Sigmoid colon (tissue), 7 donors: ENCODE results near the gene IL15RA. TPM values are rescaled to one million over a fixed set of nuclear protein-coding genes. Genes with fewer than 3 reads are reported as not detected.

Experiments
- DNase-seq: peaks from one replicate; pipeline ENCODE4 v3.0.0-alpha.2; 2019
- H3K27ac ChIP-seq, 4 donors: fragments of 200-600 bp; sonication (generic); one replicate each; pipeline ENCODE4 v1.5.1; 2016 to 2019; ENCODE audit warnings: mild to moderate bottlenecking in 1 of 4
- H3K27me3 ChIP-seq, 3 donors: fragments of 200-600 bp; sonication (generic); one replicate each; pipeline ENCODE4 v1.5.1; 2019; ENCODE audit warnings: mild to moderate bottlenecking in 1 of 3
- H3K36me3 ChIP-seq, 4 donors: fragments of 200-600 bp; sonication (generic); one replicate each; pipeline ENCODE4 v1.5.1; 2016 to 2019
- H3K4me1 ChIP-seq, 4 donors: fragments of 200-600 bp; sonication (generic); one replicate each; pipeline ENCODE4 v1.5.1; 2017 to 2019
- H3K4me3 ChIP-seq, 4 donors: fragments of 200-600 bp; sonication (generic); one replicate each; pipeline ENCODE4 v1.5.1; 2017 to 2019; ENCODE audit warnings: mild to moderate bottlenecking in 2 of 4, moderate library complexity in 1 of 4
- H3K9me3 ChIP-seq, 4 donors: fragments of 200-600 bp in 3 of 4; sonication (generic) in 3 of 4; one replicate each; pipeline versions ENCODE4 v1.5.1 to v1.6.1; 2013 to 2019
- EP300 ChIP-seq, 4 donors: sonication (generic); formaldehyde crosslinking; IDR thresholded peaks; one replicate each; pipeline ENCODE4 v1.6.1; 2017; ENCODE audit warnings: antibody characterized with exemption in 4 of 4
- POLR2A ChIP-seq, 2 donors: fragments of 450-650 bp; IDR thresholded peaks; one replicate each; pipeline ENCODE4 v1.6.1; 2016; ENCODE audit warnings: antibody characterized with exemption in 2 of 2, mild to moderate bottlenecking in 2 of 2, moderate library complexity in 2 of 2
- POLR2AphosphoS5 ChIP-seq, 4 donors: sonication (generic); formaldehyde crosslinking; IDR thresholded peaks; one replicate each; pipeline ENCODE4 v1.6.1; 2017; ENCODE audit warnings: antibody characterized with exemption in 4 of 4
- WGBS, 2 donors: extraction: QIAGEN DNeasy Blood & Tissue Kit; methylation state at CpG; one replicate each; pipeline ENCODE4 v1.1.7; 2013; 5-methylcytosine and 5-hydroxymethylcytosine counted together
- intact Hi-C: fragments of 100-400 bp; cut with DNase I; formaldehyde crosslinking; loops from one replicate; pipeline ENCODE4 v1.15.1; 2023
- polyA plus RNA-seq, 3 donors: library from polyadenylated mRNA; stranded (reverse); fragments of 200-250 nt; gene quantifications; one replicate each; pipeline ENCODE4 v1.2.3, GENCODE V29; 2013
- total RNA-seq, 4 donors: library from RNA; depleted of rRNA; stranded (reverse); fragments of >200 nt; gene quantifications; one replicate each; pipeline ENCODE4 v1.1.0, GENCODE V29; 2016
- TF ChIP-seq, protein P1 (sequence below), 4 experiments: fragments of 450-650 bp in 3 of 4; fragments of 200-600 bp in 1 of 4; IDR thresholded peaks; one replicate each; pipeline ENCODE4 v1.5.1; 2016 to 2019; ENCODE audit warnings: antibody characterized with exemption in 4 of 4, mild to moderate bottlenecking in 3 of 4, moderate library complexity in 2 of 4
- donor health status: healthy with polysubstance abuse.
- donor health status: Bipolar disorder and iron deficiency.
- donor health status: healthy.

The IL15RA gene
- total and polyA plus RNA-seq, 7 donors: 5.5 to 23.7 (median 15.8) TPM

DNA sequence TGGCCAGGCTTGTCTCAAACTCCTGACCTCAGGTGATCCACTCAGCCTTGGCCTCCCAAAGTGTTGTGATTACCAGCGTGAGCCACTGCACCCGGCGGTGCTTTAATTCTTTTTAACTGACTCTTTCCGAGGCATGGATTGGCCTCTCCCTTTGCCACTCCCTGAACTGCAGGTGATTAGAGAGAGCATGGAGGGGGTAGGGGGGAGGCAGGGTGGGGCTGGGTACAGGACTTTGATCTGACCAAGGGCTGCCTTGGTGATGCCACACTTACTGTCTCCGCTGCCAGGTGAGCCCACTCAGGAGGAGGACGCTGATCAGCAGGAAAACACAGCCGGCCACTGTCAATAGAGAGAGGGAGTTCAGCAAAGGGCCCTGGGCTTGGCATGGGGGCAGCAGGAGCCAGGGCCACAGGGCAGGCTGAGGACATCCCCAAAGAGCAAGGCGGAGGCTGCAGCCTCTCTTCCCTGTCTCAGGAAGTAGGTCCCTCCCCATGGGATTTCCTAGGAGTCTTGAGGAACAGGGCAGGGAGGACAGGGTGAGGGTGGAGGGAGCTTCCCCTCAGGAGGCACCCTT, 40.5 kb upstream of the IL15RA start:
- DNase-seq: no peak
- TF ChIP-seq POLR2A (IDR thresholded peaks at IDR 0.05) (no peak), POLR2AphosphoS5 (IDR thresholded peaks at IDR 0.05) (no peak), EP300 (IDR thresholded peaks at IDR 0.05) (no peak)
- TF ChIP-seq, protein P1, sequence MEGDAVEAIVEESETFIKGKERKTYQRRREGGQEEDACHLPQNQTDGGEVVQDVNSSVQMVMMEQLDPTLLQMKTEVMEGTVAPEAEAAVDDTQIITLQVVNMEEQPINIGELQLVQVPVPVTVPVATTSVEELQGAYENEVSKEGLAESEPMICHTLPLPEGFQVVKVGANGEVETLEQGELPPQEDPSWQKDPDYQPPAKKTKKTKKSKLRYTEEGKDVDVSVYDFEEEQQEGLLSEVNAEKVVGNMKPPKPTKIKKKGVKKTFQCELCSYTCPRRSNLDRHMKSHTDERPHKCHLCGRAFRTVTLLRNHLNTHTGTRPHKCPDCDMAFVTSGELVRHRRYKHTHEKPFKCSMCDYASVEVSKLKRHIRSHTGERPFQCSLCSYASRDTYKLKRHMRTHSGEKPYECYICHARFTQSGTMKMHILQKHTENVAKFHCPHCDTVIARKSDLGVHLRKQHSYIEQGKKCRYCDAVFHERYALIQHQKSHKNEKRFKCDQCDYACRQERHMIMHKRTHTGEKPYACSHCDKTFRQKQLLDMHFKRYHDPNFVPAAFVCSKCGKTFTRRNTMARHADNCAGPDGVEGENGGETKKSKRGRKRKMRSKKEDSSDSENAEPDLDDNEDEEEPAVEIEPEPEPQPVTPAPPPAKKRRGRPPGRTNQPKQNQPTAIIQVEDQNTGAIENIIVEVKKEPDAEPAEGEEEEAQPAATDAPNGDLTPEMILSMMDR (IDR thresholded peaks at IDR 0.05): no peak
- Histone ChIP-seq H3K36me3 (no peaks in the 10 kb centered on the region), H3K9me3 (no peaks in the 10 kb centered on the region), H3K4me1 (no peaks in the 10 kb centered on the region), H3K27me3 (peaks cover 0 to 3% (median 0%) of the 10 kb centered on the region in 3 donors), H3K27ac (peak overlapping the region; percentile 11 to 59 (median 42)), H3K4me3 (no peak overlapping the region)
- 25 to 73% methylated on average over 8 of the region's 8 CpGs for WGBS, 2 donors
- intact Hi-C loops: no loop called here

DNA sequence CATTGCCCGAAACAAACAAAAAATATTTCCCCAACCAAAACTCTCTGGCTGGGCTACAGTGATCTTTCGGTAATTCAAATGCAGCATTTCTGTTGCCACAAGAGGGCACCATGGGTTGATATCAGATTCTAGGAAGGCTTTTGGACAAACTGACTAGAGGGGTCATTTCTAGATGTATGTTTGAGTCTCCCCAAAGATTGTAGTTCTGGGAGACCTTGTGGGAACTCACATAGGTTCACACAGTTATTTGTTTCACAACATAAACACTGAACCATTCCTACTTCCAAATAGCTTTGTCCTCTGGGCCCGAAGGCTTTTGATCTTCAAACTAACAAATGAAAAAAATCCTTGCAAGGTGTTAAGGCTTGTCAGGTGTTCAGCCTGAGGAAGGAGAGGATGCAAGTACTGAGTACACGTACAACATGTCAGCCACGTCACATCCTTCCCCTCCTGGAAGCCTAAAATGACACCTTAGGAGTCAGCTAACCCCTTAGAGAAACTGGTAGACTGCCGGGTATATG, 37.0 kb upstream of the IL15RA start:
- TF ChIP-seq EP300 (IDR thresholded peaks at IDR 0.05): no peak
- TF ChIP-seq POLR2AphosphoS5 (IDR thresholded peaks at IDR 0.05): no peak
- TF ChIP-seq, protein P1 (IDR thresholded peaks at IDR 0.05): peak; percentile 16 to 63 (median 56)
- Histone ChIP-seq H3K36me3 (no peaks in the 10 kb centered on the region), H3K27ac (no peak overlapping the region), H3K4me1 (no peaks in the 10 kb centered on the region), H3K27me3 (peaks cover 0 to 3% (median 0%) of the 10 kb centered on the region in 3 donors), H3K4me3 (no peak overlapping the region), H3K9me3 (no peaks in the 10 kb centered on the region)
- 39 to 42% methylated on average over 6 of the region's 6 CpGs for WGBS, 2 donors
- intact Hi-C loops: loop anchor here (5.0 kb wide), 1 partner anchor 388 kb away; no protein-coding TSS in a partner anchor
- no peak for DNase-seq

DNA sequence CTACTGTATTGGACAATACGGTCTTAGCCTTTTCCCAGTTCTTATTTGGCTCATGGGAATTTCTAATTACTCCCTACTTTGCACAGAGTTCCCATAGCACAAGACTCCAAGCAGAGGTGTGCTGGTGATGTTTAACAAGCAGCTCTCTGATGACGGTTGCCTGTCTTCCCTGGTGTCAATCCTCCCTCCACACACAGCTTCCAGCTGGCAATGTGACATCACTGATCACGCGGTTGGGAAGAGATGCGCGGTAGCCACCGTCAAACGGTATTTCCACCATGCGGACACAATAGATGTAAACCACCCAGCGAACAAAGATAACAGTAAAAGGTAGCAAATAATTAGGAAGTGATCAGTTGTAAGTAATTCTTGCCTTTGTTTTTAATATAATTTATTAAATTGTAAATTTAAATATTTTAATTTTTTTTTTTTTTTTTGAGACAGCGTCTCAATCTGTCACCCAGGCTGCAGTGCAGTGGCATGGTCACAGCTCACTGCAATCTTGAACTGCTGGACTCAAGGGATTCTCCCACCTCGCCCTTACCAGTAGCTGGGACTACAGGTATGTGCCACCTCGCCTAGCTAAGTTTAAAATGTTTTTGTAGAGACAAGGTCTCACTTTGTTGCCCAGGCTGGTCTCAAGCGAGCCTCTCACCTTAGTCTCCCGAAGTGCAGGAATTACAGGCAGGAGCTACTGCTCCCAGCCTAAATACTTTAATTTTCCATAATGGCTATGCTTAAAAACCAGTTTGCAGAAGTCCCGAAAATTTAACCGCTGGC, 36.3 kb upstream of the IL15RA start:
- Histone ChIP-seq H3K27me3 (no peaks in the 10 kb centered on the region), H3K36me3 (no peaks in the 10 kb centered on the region), H3K4me3 (no peak overlapping the region), H3K4me1 (no peaks in the 10 kb centered on the region), H3K27ac (no peak overlapping the region), H3K9me3 (no peaks in the 10 kb centered on the region)
- no peak for TF ChIP-seq EP300 (IDR thresholded peaks at IDR 0.05)
- TF ChIP-seq POLR2A (IDR thresholded peaks at IDR 0.05): no peak
- TF ChIP-seq, protein P1 (IDR thresholded peaks at IDR 0.05): no peak
- no peak for TF ChIP-seq POLR2AphosphoS5 (IDR thresholded peaks at IDR 0.05)
- intact Hi-C loops: loop anchor here (5.0 kb wide), 1 partner anchor 389 kb away; no protein-coding TSS in a partner anchor
- no peak for DNase-seq
- 66 to 87% methylated on average over 17 of the region's 17 CpGs for WGBS, 2 donors

DNA sequence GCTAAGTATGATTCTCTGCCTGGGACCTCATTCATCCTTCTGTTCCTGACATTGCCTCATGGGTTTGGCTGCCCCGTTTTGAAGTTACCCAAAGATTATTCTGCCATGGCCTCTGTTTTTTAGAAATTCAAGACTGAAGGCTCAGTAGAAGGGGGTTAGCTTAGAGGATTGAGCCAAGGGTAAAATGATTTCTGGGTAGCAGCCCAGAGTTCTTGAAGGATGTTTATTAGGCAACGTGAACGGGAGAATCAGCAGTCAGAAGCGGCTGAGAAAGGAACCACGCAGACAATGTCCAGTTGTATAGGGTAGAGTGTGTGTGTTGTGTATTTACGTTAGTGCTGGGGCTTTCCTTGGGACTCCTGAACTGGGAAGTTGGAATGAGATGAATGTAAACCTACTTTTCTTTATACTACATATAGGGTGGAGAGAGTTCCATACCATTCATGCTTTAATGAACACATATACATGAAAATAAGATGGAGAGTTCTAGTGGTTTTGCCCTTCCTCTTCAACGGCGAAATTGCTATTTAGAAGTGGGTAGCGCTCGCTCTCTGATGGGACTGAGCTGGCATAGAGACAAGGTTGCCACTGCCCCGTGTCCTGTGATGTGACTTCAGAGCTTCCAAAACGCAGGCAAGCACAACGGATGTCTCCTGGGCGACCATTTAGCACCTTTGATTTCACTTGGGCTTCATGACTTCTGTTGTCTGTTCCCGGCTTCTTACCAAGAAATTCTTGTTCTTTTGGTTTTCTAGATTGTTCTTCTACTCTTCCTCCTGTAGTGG, 35.0 kb upstream of the IL15RA start:
- Histone ChIP-seq H3K9me3 (no peaks in the 10 kb centered on the region), H3K4me3 (no peak overlapping the region), H3K36me3 (no peaks in the 10 kb centered on the region), H3K27ac (no peak overlapping the region), H3K4me1 (no peaks in the 10 kb centered on the region), H3K27me3 (no peaks in the 10 kb centered on the region)
- intact Hi-C loops: loop anchor here (5.0 kb wide), 1 partner anchor 390 kb away; no protein-coding TSS in a partner anchor
- WGBS, 2 donors: 86 to 91% methylated on average over 15 of the region's 15 CpGs
- DNase-seq: no peak
- TF ChIP-seq, protein P1 (IDR thresholded peaks at IDR 0.05): no peak
- TF ChIP-seq POLR2A (IDR thresholded peaks at IDR 0.05) (no peak), POLR2AphosphoS5 (IDR thresholded peaks at IDR 0.05) (no peak), EP300 (IDR thresholded peaks at IDR 0.05) (no peak)
